ENCODE data around the gene F7. TPM values are rescaled to one million over a fixed set of nuclear protein-coding genes. Genes with fewer than 3 reads are reported as not detected.
"Not testable (repeated sequence)": the region's sequence is repeated elsewhere in the genome, so short reads cannot be mapped to it uniquely, and the experiment has no call there.

The F7 gene
- total and polyA plus RNA-seq, 2 donors (not counting 1 experiment from before 2014, with no cell fraction given), result not detected

GRCh38 chr13:113106711-113107351 is 1.2 kb downstream of the F7 start:
- Histone ChIP-seq H3K79me2 (ENCODE audit: control insufficient read depth, insufficient read depth, low read length) (no peaks in the 10 kb centered on the region), H3K9ac (ENCODE audit: insufficient read depth, low read length) (no peak overlapping the region), H2AFZ (ENCODE audit: low read length) (no peak overlapping the region), H4K20me1 (ENCODE audit: control insufficient read depth, extremely low read depth, insufficient read depth, low read length) (no peaks in the 10 kb centered on the region), H3K4me3 (replicated peaks in 1 of 4; ENCODE audit: control extremely low read depth in 1 of 4, insufficient read depth in 1 of 4, low read depth in 3 of 4, low read length in 4 of 4) (no peak overlapping the region), H3K27me3 (ENCODE audit: control insufficient read depth, insufficient read depth, low read length) (peaks cover 21% of the 10 kb centered on the region), H3K27ac (ENCODE audit: insufficient read depth, low read length) (no peak overlapping the region), H3K36me3 (ENCODE audit: control insufficient read depth, insufficient read depth, low read length) (no peaks in the 10 kb centered on the region), H3K4me1 (ENCODE audit: control insufficient read depth, extremely low read depth, insufficient read depth, low read length) (peaks cover 2% of the 10 kb centered on the region), H3K4me2 (ENCODE audit: extremely low read depth, insufficient read depth, low read length) (no peak overlapping the region), H3K9me3 (ENCODE audit: control insufficient read depth, insufficient read depth, low read depth, low read length) (no peaks in the 10 kb centered on the region)
- DNase-seq (ENCODE audit: low read depth in 2 of 2), result no peak
- TF ChIP-seq CTCF (conservative IDR thresholded peaks at IDR 0.05 in 1 of 2, IDR thresholded peaks at IDR 0.05 in 1 of 2; ENCODE audit: low read depth in 1 of 2, low read length in 2 of 2), result no peak
- no peak for TF ChIP-seq EZH2 (IDR thresholded peaks at IDR 0.05; ENCODE audit: low read length, missing control alignments)

GRCh38 chr13:113108521-113108920 is 2.9 kb downstream of the F7 start:
- H3K27ac ChIP-seq (ENCODE audit: insufficient read depth, low read length); H3K4me1 ChIP-seq (ENCODE audit: control insufficient read depth, extremely low read depth, insufficient read depth, low read length); H4K20me1 ChIP-seq (ENCODE audit: control insufficient read depth, extremely low read depth, insufficient read depth, low read length); H2AFZ ChIP-seq (ENCODE audit: low read length); H3K4me3 ChIP-seq (replicated peaks in 1 of 4; ENCODE audit: control extremely low read depth in 1 of 4, insufficient read depth in 1 of 4, low read depth in 3 of 4, low read length in 4 of 4); H3K4me2 ChIP-seq (ENCODE audit: extremely low read depth, insufficient read depth, low read length); H3K79me2 ChIP-seq (ENCODE audit: control insufficient read depth, insufficient read depth, low read length); DNase-seq (ENCODE audit: low read depth in 2 of 2); H3K9ac ChIP-seq (ENCODE audit: insufficient read depth, low read length); H3K9me3 ChIP-seq (ENCODE audit: control insufficient read depth, insufficient read depth, low read depth, low read length); H3K36me3 ChIP-seq (ENCODE audit: control insufficient read depth, insufficient read depth, low read length): not testable (repeated sequence)
- H3K27me3 ChIP-seq (ENCODE audit: control insufficient read depth, insufficient read depth, low read length), result peaks cover 19% of the 10 kb centered on the region

- Histone ChIP-seq H3K4me2 (ENCODE audit: extremely low read depth, insufficient read depth, low read length) (no peak overlapping the region), H3K4me3 (replicated peaks in 1 of 4; ENCODE audit: control extremely low read depth in 1 of 4, insufficient read depth in 1 of 4, low read depth in 3 of 4, low read length in 4 of 4) (no peak overlapping the region), H3K79me2 (ENCODE audit: control insufficient read depth, insufficient read depth, low read length) (no peaks in the 10 kb centered on the region), H3K9ac (ENCODE audit: insufficient read depth, low read length) (no peak overlapping the region), H3K9me3 (ENCODE audit: control insufficient read depth, insufficient read depth, low read depth, low read length) (no peaks in the 10 kb centered on the region), H3K27ac (ENCODE audit: insufficient read depth, low read length) (no peak overlapping the region), H3K36me3 (ENCODE audit: control insufficient read depth, insufficient read depth, low read length) (no peaks in the 10 kb centered on the region), H3K4me1 (ENCODE audit: control insufficient read depth, extremely low read depth, insufficient read depth, low read length) (peaks cover 2% of the 10 kb centered on the region), H2AFZ (ENCODE audit: low read length) (no peak overlapping the region), H4K20me1 (ENCODE audit: control insufficient read depth, extremely low read depth, insufficient read depth, low read length) (no peaks in the 10 kb centered on the region), H3K27me3 (ENCODE audit: control insufficient read depth, insufficient read depth, low read length) (peaks cover 19% of the 10 kb centered on the region)
- no peak for TF ChIP-seq CTCF (conservative IDR thresholded peaks at IDR 0.05 in 1 of 2, IDR thresholded peaks at IDR 0.05 in 1 of 2; ENCODE audit: low read depth in 1 of 2, low read length in 2 of 2)
- TF ChIP-seq EZH2 (IDR thresholded peaks at IDR 0.05; ENCODE audit: low read length, missing control alignments), result no peak
- no peak for DNase-seq (ENCODE audit: low read depth in 2 of 2)
Observed at GRCh38 chr13:113109151-113110047, 3.8 kb downstream of the F7 start.

Data from fibroblast of lung (primary cell).